HepG2 (cell line): ENCODE results near the gene NEK5.

Experiments
- HNRNPLL ChIP-seq: fragments of 200-400 bp; formaldehyde crosslinking; IDR thresholded peaks from 2 replicates; pipeline ENCODE4 v1.6.1; 2017; ENCODE audit warnings: mild to moderate bottlenecking, low read depth, low read length; ENCODE audit not compliant: poor library complexity, severe bottlenecking
- KLF11 ChIP-seq: IDR thresholded peaks from 2 replicates; pipeline ENCODE4 v1.6.1; 2016; ENCODE audit warnings: missing compliant biosample characterization
- PHF8 ChIP-seq: sonication (generic); formaldehyde crosslinking; IDR thresholded peaks from 2 replicates; pipeline ENCODE4 v1.5.0; 2020; ENCODE audit warnings: missing genetic modification reagents
- ZNF124 ChIP-seq: sonication (generic); formaldehyde crosslinking; IDR thresholded peaks from 2 replicates; pipeline ENCODE4 v1.4.0; 2020; ENCODE audit warnings: missing genetic modification reagents
- ZNF749 ChIP-seq: sonication (generic); formaldehyde crosslinking; IDR thresholded peaks from 2 replicates; pipeline ENCODE4 v1.8.0; 2022; ENCODE audit warnings: mild to moderate bottlenecking, missing genetic modification reagents, moderate library complexity, borderline replicate concordance
- TF ChIP-seq, protein P1 (sequence below): IDR thresholded peaks from 2 replicates; pipeline ENCODE4 v1.6.1; 2012; ENCODE audit warnings: low read length, improper control_type of control experiment

DNA sequence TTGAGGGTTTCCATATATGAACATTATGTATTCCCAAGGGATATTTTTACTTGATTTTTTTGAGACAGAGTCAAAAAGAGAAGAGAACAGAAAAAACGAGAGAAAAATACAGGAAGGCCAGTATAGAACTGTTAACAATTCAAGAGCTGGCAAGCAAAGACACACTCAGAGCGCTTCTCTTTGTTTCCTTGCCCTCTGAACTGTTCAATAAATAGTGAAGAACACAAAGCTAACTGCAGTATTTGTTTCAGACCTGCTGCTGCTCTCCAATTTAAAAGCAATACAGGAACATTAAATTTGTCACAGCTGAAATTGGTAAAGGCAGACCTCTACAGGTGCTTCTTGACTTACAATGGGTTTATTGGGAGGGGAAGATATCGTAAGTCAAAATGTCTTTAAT, 44.5 kb upstream of the NEK5 start:
- TF ChIP-seq KLF11 (CRISPR knock-in tag) (no peak), ZNF124 (CRISPR knock-in tag) (no peak), HNRNPLL (no peak), PHF8 (CRISPR knock-in tag) (no peak), ZNF749 (no peak)
- TF ChIP-seq, protein P1, sequence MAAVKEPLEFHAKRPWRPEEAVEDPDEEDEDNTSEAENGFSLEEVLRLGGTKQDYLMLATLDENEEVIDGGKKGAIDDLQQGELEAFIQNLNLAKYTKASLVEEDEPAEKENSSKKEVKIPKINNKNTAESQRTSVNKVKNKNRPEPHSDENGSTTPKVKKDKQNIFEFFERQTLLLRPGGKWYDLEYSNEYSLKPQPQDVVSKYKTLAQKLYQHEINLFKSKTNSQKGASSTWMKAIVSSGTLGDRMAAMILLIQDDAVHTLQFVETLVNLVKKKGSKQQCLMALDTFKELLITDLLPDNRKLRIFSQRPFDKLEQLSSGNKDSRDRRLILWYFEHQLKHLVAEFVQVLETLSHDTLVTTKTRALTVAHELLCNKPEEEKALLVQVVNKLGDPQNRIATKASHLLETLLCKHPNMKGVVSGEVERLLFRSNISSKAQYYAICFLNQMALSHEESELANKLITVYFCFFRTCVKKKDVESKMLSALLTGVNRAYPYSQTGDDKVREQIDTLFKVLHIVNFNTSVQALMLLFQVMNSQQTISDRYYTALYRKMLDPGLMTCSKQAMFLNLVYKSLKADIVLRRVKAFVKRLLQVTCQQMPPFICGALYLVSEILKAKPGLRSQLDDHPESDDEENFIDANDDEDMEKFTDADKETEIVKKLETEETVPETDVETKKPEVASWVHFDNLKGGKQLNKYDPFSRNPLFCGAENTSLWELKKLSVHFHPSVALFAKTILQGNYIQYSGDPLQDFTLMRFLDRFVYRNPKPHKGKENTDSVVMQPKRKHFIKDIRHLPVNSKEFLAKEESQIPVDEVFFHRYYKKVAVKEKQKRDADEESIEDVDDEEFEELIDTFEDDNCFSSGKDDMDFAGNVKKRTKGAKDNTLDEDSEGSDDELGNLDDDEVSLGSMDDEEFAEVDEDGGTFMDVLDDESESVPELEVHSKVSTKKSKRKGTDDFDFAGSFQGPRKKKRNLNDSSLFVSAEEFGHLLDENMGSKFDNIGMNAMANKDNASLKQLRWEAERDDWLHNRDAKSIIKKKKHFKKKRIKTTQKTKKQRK = no peak
